Nephron progenitor cell (in vitro differentiated cells): ENCODE results near the gene XAB2.
"Not testable (repeated sequence)": the region's sequence is repeated elsewhere in the genome, so short reads cannot be mapped to it uniquely, and the experiment has no call there.

Experiments used
- DNase-seq: peaks from one replicate; pipeline ENCODE4 v3.0.0; 2021
- H3K27ac Mint-ChIP-seq: 2 replicates; pipeline ENCODE4 v1.8.0; 2021; ENCODE audit warnings: mild to moderate bottlenecking, moderate library complexity, mixed read lengths
- H3K27me3 Mint-ChIP-seq: 2 replicates; pipeline ENCODE4 v1.8.0; 2021; ENCODE audit warnings: mild to moderate bottlenecking, low read depth, mixed read lengths; ENCODE audit not compliant: poor library complexity
- H3K36me3 Mint-ChIP-seq: 2 replicates; pipeline ENCODE4 v1.8.0; 2021; ENCODE audit warnings: low read depth, mixed read lengths
- H3K4me1 Mint-ChIP-seq: 2 replicates; pipeline ENCODE4 v1.8.0; 2021; ENCODE audit warnings: mixed read lengths
- H3K4me3 Mint-ChIP-seq: 2 replicates; pipeline ENCODE4 v1.8.0; 2021; ENCODE audit warnings: mild to moderate bottlenecking, moderate library complexity, mixed read lengths
- H3K9me3 Mint-ChIP-seq: 2 replicates; pipeline ENCODE4 v1.8.0; 2021; ENCODE audit warnings: mild to moderate bottlenecking, moderate library complexity, mixed read lengths
- TF ChIP-seq, protein P1 (sequence below): fragments of 200-600 bp; sonication (generic); IDR thresholded peaks from 2 replicates; pipeline ENCODE4 v1.5.0; 2021; ENCODE audit warnings: antibody characterized with exemption

The XAB2 gene

DNA sequence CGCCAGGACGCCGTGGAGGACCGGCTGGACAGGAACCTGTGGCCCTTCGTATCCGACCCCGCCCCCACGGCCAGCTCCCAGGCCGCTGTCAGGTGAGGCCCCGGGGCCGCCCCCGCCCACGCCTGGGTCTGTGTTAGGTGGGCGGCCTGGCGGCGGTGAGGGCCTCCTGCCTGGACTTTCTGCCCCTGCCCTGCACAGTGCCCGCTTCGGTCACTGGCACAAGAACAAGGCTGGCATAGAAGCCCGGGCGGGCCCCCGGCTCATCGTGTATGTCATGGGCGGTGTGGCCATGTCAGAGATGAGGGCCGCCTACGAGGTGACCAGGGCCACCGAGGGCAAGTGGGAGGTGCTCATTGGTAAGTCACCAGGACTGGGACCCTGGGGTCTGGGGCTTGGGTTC is 17.8 kb upstream of the XAB2 start:
- Mint-ChIP-seq H3K27me3 (peaks cover 23% of the 10 kb centered on the region), H3K9me3 (no peaks in the 10 kb centered on the region), H3K4me1 (peaks cover 3% of the 10 kb centered on the region), H3K4me3 (no peak overlapping the region), H3K27ac (no peak overlapping the region), H3K36me3 (no peaks in the 10 kb centered on the region)
- DNase-seq, result no peak
- TF ChIP-seq, protein P1, sequence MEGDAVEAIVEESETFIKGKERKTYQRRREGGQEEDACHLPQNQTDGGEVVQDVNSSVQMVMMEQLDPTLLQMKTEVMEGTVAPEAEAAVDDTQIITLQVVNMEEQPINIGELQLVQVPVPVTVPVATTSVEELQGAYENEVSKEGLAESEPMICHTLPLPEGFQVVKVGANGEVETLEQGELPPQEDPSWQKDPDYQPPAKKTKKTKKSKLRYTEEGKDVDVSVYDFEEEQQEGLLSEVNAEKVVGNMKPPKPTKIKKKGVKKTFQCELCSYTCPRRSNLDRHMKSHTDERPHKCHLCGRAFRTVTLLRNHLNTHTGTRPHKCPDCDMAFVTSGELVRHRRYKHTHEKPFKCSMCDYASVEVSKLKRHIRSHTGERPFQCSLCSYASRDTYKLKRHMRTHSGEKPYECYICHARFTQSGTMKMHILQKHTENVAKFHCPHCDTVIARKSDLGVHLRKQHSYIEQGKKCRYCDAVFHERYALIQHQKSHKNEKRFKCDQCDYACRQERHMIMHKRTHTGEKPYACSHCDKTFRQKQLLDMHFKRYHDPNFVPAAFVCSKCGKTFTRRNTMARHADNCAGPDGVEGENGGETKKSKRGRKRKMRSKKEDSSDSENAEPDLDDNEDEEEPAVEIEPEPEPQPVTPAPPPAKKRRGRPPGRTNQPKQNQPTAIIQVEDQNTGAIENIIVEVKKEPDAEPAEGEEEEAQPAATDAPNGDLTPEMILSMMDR, result no peak

DNA sequence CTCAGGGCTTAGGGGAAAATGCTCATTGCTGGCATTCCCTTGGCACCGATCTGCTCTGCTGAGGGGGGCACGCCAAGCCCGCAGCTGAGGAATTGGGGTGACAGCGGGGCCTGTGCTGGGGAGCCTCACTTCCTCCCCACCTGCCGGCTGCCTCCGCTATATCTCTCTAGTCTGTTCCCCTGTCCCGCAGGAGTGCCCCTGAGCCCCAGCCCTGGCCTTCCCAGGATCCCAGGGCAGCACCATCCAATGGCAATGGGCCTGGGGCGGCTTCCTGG is 17.0 kb upstream of the XAB2 start:
- Mint-ChIP-seq H3K4me1 (no peaks in the 10 kb centered on the region), H3K27ac (no peak overlapping the region), H3K9me3 (no peaks in the 10 kb centered on the region), H3K27me3 (peaks cover 17% of the 10 kb centered on the region), H3K4me3 (no peak overlapping the region), H3K36me3 (no peaks in the 10 kb centered on the region)
- DNase-seq, result no peak
- TF ChIP-seq, protein P1, result no peak

DNA sequence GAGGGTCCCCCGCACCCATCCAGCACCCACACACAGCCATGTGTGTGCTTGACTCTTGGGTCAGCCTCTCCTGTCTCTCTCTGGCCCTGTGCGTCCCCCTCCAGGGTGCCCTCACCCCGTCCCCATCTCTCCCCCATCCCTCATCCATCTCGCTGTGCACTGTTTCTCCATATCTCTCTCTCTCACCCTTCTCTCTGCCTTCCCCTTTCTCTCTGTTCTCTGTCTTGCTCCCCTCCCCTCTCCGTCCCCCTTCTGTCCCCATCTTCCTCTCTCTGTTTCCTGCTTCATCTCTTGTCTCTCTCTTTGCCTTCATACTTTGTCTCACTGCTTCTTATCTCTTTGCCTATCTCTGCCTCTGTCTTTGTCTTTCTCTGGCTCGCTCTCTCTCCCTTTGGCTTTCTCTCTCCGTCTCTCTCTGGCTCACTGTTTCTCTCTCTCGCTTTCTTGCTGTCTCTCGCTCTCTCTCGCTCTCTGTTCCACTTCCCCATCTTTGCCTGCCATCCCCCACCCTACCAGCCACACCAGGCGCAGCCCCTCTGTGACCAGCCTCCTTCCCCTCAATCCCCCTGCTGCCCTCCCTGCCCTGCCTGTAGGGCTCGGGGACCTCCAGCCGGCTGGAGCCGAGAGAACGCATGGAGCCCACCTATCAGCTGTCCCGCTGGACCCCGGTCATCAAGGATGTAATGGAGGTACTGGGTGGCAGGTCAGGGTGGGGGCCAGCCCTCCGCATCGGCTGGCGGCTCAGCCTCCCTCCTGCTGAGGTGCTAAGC is 16.5 kb upstream of the XAB2 start:
- Mint-ChIP-seq H3K4me1 (no peaks in the 10 kb centered on the region), H3K27ac (peak overlapping the region; percentile 28), H3K27me3 (peaks cover 12% of the 10 kb centered on the region), H3K36me3 (no peaks in the 10 kb centered on the region), H3K4me3 (no peak overlapping the region), H3K9me3 (no peaks in the 10 kb centered on the region)
- no peak for DNase-seq
- TF ChIP-seq, protein P1, result no peak

DNA sequence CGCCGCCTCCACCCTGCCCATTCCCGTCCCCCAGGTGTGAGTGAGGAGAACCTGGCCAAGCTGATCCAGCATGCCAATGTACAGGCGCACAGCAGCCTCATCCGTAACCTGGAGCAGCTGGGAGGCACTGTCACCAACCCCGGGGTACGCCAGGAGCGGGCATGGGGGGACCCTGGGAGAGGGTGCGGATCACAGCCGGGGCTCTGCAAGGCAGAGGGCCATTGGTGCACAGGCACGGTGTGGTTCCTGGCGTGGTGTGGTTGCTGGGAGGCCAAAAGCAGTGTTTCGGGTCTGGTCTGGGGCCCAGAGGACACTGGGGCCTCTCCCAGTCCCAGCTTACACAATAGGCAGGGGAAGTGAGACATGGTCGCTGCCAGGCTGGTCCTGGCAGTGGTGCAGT is 15.8 kb upstream of the XAB2 start:
- Mint-ChIP-seq H3K27ac (no peak overlapping the region), H3K4me3 (no peak overlapping the region), H3K27me3 (peaks cover 10% of the 10 kb centered on the region), H3K9me3 (no peaks in the 10 kb centered on the region), H3K4me1 (no peaks in the 10 kb centered on the region), H3K36me3 (no peaks in the 10 kb centered on the region)
- TF ChIP-seq, protein P1, result no peak
- no peak for DNase-seq

DNA sequence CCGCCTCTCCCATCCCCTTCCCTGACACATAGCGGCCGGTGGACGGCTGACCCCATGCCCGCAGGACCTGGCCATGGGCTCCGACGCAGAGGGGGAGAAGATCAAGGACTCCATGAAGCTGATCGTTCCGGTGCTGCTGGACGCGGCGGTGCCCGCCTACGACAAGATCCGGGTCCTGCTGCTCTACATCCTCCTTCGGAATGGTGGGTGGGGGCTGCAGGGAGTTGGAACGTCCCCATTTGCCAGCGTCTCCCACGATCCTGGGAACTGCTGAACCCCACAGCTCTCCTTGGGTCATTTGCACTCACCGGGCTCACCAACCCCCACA is 15.2 kb upstream of the XAB2 start:
- Mint-ChIP-seq H3K27me3 (peaks cover 10% of the 10 kb centered on the region), H3K4me1 (no peaks in the 10 kb centered on the region), H3K9me3 (no peaks in the 10 kb centered on the region), H3K27ac (no peak overlapping the region), H3K4me3 (no peak overlapping the region), H3K36me3 (no peaks in the 10 kb centered on the region)
- DNase-seq, result no peak
- TF ChIP-seq, protein P1, result no peak

DNA sequence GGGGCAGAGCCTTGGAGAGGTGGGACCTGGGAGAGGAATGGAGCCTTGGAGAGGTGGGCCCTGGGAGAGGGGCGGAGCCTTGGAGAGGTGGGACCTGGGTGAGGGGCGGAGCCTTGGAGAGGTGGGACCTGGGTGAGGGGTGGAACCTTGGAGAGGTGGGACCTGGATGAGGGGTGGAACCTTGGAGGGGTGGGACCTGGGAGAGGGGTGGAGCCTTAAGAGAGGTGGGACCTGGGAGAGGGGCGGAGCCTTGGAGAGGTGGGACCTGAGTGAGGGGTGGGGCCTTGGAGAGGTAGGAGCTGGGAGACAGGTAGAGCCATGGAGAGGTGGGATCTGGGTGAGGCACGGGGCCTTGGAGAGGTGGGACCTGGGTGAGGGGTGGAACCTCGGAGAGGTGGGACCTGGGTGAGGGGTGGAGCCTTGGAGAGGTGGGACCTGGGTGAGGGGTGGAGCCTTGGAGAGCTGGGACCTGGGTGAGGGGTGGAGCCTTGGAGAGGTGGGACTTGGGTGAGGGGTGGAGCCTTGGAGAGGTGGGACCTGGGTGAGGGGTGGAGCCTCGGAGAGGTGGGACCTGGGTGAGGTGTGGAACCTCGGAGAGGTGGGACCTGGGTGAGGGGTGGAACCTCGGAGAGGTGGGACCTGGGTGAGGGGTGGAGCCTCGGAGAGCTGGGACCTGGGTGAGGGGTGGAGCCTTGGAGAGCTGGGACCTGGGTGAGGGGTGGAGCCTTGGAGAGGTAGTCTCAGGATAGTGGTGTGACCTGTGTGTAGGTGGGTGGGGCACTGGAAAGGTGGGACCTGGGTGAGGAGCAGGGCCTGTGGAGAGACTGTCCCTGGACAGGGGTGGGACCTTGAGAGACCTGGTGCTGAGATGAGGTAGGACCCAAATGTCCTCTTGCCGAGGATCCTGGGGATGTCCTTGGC is 14.5 kb upstream of the XAB2 start:
- not testable (repeated sequence) for H3K36me3 Mint-ChIP-seq, H3K4me3 Mint-ChIP-seq, H3K4me1 Mint-ChIP-seq, H3K9me3 Mint-ChIP-seq, DNase-seq, H3K27ac Mint-ChIP-seq
- peaks cover 12% of the 10 kb centered on the region for H3K27me3 Mint-ChIP-seq
